Pancreas (tissue), 10 donors: ENCODE data around the gene PI4KA. TPM values are rescaled to one million over a fixed set of nuclear protein-coding genes. Genes with fewer than 3 reads are reported as not detected.
"Not testable (repeated sequence)": the region's sequence is repeated elsewhere in the genome, so short reads cannot be mapped to it uniquely, and the experiment has no call there.

Experiments used
- ATAC-seq, 4 donors: fragments of 200-7000 bp; cut with Tn5 transposase; one replicate each; pipeline versions ENCODE4 v1.8.0 to v1.9.1; 2020; ENCODE audit warnings: mild to moderate bottlenecking in 4 of 4, moderate library complexity in 4 of 4
- DNase-seq, 6 donors: peaks; one replicate each; pipeline ENCODE4 v3.0.0-alpha.2; 2020
- FAIRE-seq: peaks from 2 replicates; lab custom pipeline; 2012; peaks lifted over from hg19 to GRCh38; lab: Jason Lieb, UNC
- H3K27ac ChIP-seq, 4 donors: fragments of 200-600 bp; sonication (generic); 1 replicate in 3 of 4; 2 replicates in 1 of 4; pipeline versions ENCODE4 v1.5.0 to v1.8.0; 2020
- H3K27me3 ChIP-seq, 4 donors: fragments of 200-600 bp; one replicate each; pipeline ENCODE4 v1.8.0; 2021
- H3K36me3 ChIP-seq, 3 donors: fragments of 200-600 bp; sonication (generic) in 1 of 3; one replicate each; pipeline versions ENCODE4 v1.5.0 to v1.8.0; 2020 to 2021
- H3K4me1 ChIP-seq, 3 donors: fragments of 200-600 bp; one replicate each; pipeline ENCODE4 v1.8.0; 2021
- H3K4me3 ChIP-seq, 4 donors: fragments of 200-600 bp; sonication (generic) in 2 of 4; one replicate each; pipeline versions ENCODE4 v1.5.0 to v1.8.0; 2020 to 2021
- H3K9me3 ChIP-seq, 4 donors: fragments of 200-600 bp; one replicate each; pipeline ENCODE4 v1.8.0; 2021
- CTCF ChIP-seq, 4 donors: fragments of 200-600 bp; sonication (generic) in 3 of 4; IDR thresholded peaks; one replicate each; pipeline versions ENCODE4 v1.5.0 to v1.8.0; 2021; ENCODE audit warnings: antibody characterized with exemption in 4 of 4
- WGBS, 2 donors: extraction: QIAGEN DNeasy Blood & Tissue Kit; methylation state at CpG; one replicate each; pipeline ENCODE4 v1.1.7; 2013; 5-methylcytosine and 5-hydroxymethylcytosine counted together
- intact Hi-C, 3 donors: fragments of 100-400 bp; cut with DNase I; formaldehyde crosslinking; loops; one replicate each; pipeline versions ENCODE4 v1.11.1 to v1.14.2; 2022
- polyA plus RNA-seq, 2 donors: library from polyadenylated mRNA; stranded (reverse); fragments of 200-250 nt; gene quantifications; one replicate each; pipeline ENCODE4 v1.2.3, GENCODE V29; 2013
- total RNA-seq, 6 donors: library from RNA; stranded (reverse); fragmentation: NEBNext Ultra II Directional in 4 of 6; extraction: Animal tissue kit (Norgen Biotek cat#: 25700) in 4 of 6; gene quantifications; one replicate each; pipeline versions ENCODE4 v1.2.1 to v1.2.4, GENCODE V29; 2021 to 2023
- donor health status: healthy with polysubstance abuse.
- donor health status: DM: no; HTN: no; CAD: no; lungs with moderate emphysema.
- donor health status: DM: no; HTN: no; CAD: no.
- donor health status: control.
- donor health status: control.
- donor health status: Bipolar disorder and iron deficiency.
- donor health status: DM: yes; HTN: yes; CAD: no.
- donor health status: DM: no; HTN: no; CAD: no.
- donor health status: DM: no; HTN: no; CAD: no.
- donor health status: DM: yes; HTN: yes; CAD: no.

The PI4KA gene
- total and polyA plus RNA-seq, 8 donors, result 23.6 to 46.6 (median 32.0) TPM

- H3K4me3 ChIP-seq, result no peak overlapping the region
- H3K9me3 ChIP-seq, result no peaks in the 10 kb centered on the region
- no peaks in the 10 kb centered on the region for H3K27me3 ChIP-seq
- peaks cover 4 to 17% (median 15%) of the 10 kb centered on the region in 3 donors for H3K4me1 ChIP-seq
- DNase-seq (no peak), ATAC-seq (peak; percentile 50 to 63 (median 53)), FAIRE-seq (no peak)
- 4 to 15% methylated on average over 2 of the region's 2 CpGs for WGBS, 2 donors
- H3K27ac ChIP-seq, result no peak overlapping the region
- H3K36me3 ChIP-seq, result no peaks in the 10 kb centered on the region
- no peak for TF ChIP-seq CTCF (IDR thresholded peaks at IDR 0.05)
- intact Hi-C loops, result no loop called here
Observed at GRCh38 chr22:20843501-20843900, 15.1 kb downstream of the PI4KA start.

GRCh38 chr22:20840646-20841371 lies 17.8 kb downstream of the PI4KA start:
- ATAC-seq (no peak), DNase-seq (no peak), FAIRE-seq (no peak)
- Histone ChIP-seq H3K27ac (no peak overlapping the region), H3K36me3 (no peaks in the 10 kb centered on the region), H3K27me3 (no peaks in the 10 kb centered on the region), H3K4me3 (no peak overlapping the region), H3K9me3 (no peaks in the 10 kb centered on the region), H3K4me1 (peaks cover 4 to 17% (median 15%) of the 10 kb centered on the region in 3 donors)
- TF ChIP-seq CTCF (IDR thresholded peaks at IDR 0.05), result no peak
- intact Hi-C loops, result no loop called here
- WGBS, 2 donors, result 86 to 89% methylated on average over 8 of the region's 8 CpGs

GRCh38 chr22:20839837-20840645 lies 18.6 kb downstream of the PI4KA start:
- H3K27ac ChIP-seq, result no peak overlapping the region
- no peak for ATAC-seq
- no peak overlapping the region for H3K4me3 ChIP-seq
- no peaks in the 10 kb centered on the region for H3K36me3 ChIP-seq
- no peaks in the 10 kb centered on the region for H3K9me3 ChIP-seq
- H3K27me3 ChIP-seq, result no peaks in the 10 kb centered on the region
- TF ChIP-seq CTCF (IDR thresholded peaks at IDR 0.05), result no peak
- peaks cover 4 to 17% (median 15%) of the 10 kb centered on the region in 3 donors for H3K4me1 ChIP-seq
- no peak for FAIRE-seq
- WGBS, 2 donors, result 92 to 96% methylated on average over 3 of the region's 3 CpGs
- no peak for DNase-seq
- intact Hi-C loops, result no loop called here

GRCh38 chr22:20839354-20839753 lies 19.3 kb downstream of the PI4KA start:
- intact Hi-C loops, FAIRE-seq: not testable (repeated sequence)

GRCh38 chr22:20836987-20837823 lies 21.4 kb downstream of the PI4KA start:
- H3K36me3 ChIP-seq, result peaks cover 0 to 3% (median 0%) of the 10 kb centered on the region in 3 donors
- H3K4me1 ChIP-seq, result no peaks in the 10 kb centered on the region
- no peaks in the 10 kb centered on the region for H3K27me3 ChIP-seq
- H3K4me3 ChIP-seq, result no peak overlapping the region
- intact Hi-C loops, result no loop called here
- no peak for TF ChIP-seq CTCF (IDR thresholded peaks at IDR 0.05)
- 93 to 96% methylated on average over 2 of the region's 2 CpGs for WGBS, 2 donors
- no peaks in the 10 kb centered on the region for H3K9me3 ChIP-seq
- H3K27ac ChIP-seq, result no peak overlapping the region
- no peak for DNase-seq
- no peak for ATAC-seq
- FAIRE-seq, result no peak

More at GRCh38 chr22:20839354-20839753, 19.3 kb downstream of the PI4KA start:
- 97 to 98% methylated on average over 10 of the region's 10 CpGs for WGBS, 2 donors
- H3K9me3 ChIP-seq, DNase-seq, H3K27me3 ChIP-seq, H3K36me3 ChIP-seq, ATAC-seq, H3K27ac ChIP-seq, H3K4me3 ChIP-seq: not testable (repeated sequence)
- H3K4me1 ChIP-seq, result peaks cover 4 to 12% (median 11%) of the 10 kb centered on the region in 3 donors
